HCT116 (cell line): ENCODE data around the gene TMEM168. TPM values are rescaled to one million over a fixed set of nuclear protein-coding genes. Genes with fewer than 3 reads are reported as not detected.

Source experiments
- ATAC-seq: fragments of 200-7000 bp; cut with Tn5 transposase; 2 replicates; pipeline ENCODE4 v1.9.1; 2020; ENCODE audit warnings: mild to moderate bottlenecking, moderate library complexity
- BruUV-seq: library from RNA; stranded (reverse); fragments of 400-500 nt; replicated peaks from 2 replicates; lab custom pipeline; 2021; lab: Mats Ljungman, UMichigan
- CTCF ChIA-PET: fragments of 300-600 bp; sonication (Branson Sonifier 250); formaldehyde crosslinking; loops from one replicate; lab custom pipeline; 2021; ENCODE audit warnings: antibody characterized with exemption; lab: Charles Lee
- POLR2A ChIA-PET: fragments of 300-600, 350-600 bp; sonication (Branson Sonifier 250); formaldehyde crosslinking; loops from one replicate; lab custom pipeline; 2021; ENCODE audit warnings: antibody characterized with exemption; lab: Charles Lee
- RAD21 ChIA-PET, 2 experiments: fragments of 300-600 bp; sonication (Branson Sonifier 250); formaldehyde crosslinking; loops; one replicate each; lab custom pipeline; 2023; ENCODE audit warnings: low total read pairs in 2 of 2; ENCODE audit not compliant: uncharacterized antibody in 2 of 2, unreplicated experiment in 2 of 2, low non-redundant PET in 1 of 2; lab: Charles Lee
- DNase-seq: peaks from one replicate; pipeline ENCODE4 v3.0.0-alpha.2; 2010; ENCODE audit warnings: low read depth, low spot score
- H2AFZ ChIP-seq: fragments of 200-600 bp; shearing (Covaris generic), sonication (generic); 2 replicates; pipeline ENCODE4 v1.6.1; 2017; ENCODE audit warnings: low read depth, mixed run types, mixed read lengths, antibody characterized with exemption, low read length; ENCODE audit not compliant: poor library complexity, severe bottlenecking
- H3K27ac ChIP-seq: 2 replicates; pipeline ENCODE4 v1.5.1; 2012; ENCODE audit warnings: low read depth, low read length
- H3K27me3 ChIP-seq: fragments of 200-600 bp; sonication (generic); 2 replicates; pipeline ENCODE4 v1.6.1; 2016; ENCODE audit warnings: mixed run types, low read length, mixed read lengths; ENCODE audit not compliant: insufficient read depth
- H3K36me3 ChIP-seq, 2 experiments: fragments of 200-500 bp in 1 of 2; fragments of 200-600 bp in 1 of 2; sonication (Bioruptor generic) in 1 of 2; sonication (generic) in 1 of 2; 2 replicates each; pipeline versions ENCODE4 v1.5.1 to v1.6.1; 2014 to 2016; ENCODE audit warnings: low read length in 2 of 2, inconsistent platforms in 1 of 2, mixed read lengths in 1 of 2, mixed run types in 1 of 2; ENCODE audit not compliant: insufficient read depth in 2 of 2, control insufficient read depth in 1 of 2
- H3K4me1 ChIP-seq, 2 experiments: fragments of 200-600 bp in 1 of 2; sonication (generic) in 1 of 2; 2 replicates each; pipeline versions ENCODE4 v1.5.1 to v1.6.1; 2012 to 2017; ENCODE audit warnings: low read length in 2 of 2, inconsistent platforms in 1 of 2, mild to moderate bottlenecking in 1 of 2, mixed read lengths in 1 of 2, mixed run types in 1 of 2, moderate library complexity in 1 of 2; ENCODE audit not compliant: insufficient read depth in 2 of 2, control insufficient read depth in 1 of 2
- H3K4me2 ChIP-seq: fragments of 200-600 bp; sonication (generic); 2 replicates; pipeline ENCODE4 v1.6.1; 2017; ENCODE audit warnings: mixed run types, low read length, mixed read lengths
- H3K4me3 ChIP-seq, 2 experiments: fragments of 200-600 bp in 1 of 2; sonication (generic) in 1 of 2; replicated peaks in 1 of 2; 2 replicates each; pipeline ENCODE4 v1.5.1; 2011 to 2016; ENCODE audit warnings: low read length in 2 of 2, control low read depth in 1 of 2, low read depth in 1 of 2, mild to moderate bottlenecking in 1 of 2, mixed read lengths in 1 of 2, mixed run types in 1 of 2
- H3K79me2 ChIP-seq: fragments of 200-600 bp; sonication (generic); 2 replicates; pipeline ENCODE4 v1.6.1; 2017; ENCODE audit warnings: mild to moderate bottlenecking, mixed run types, low read length, moderate library complexity, mixed read lengths; ENCODE audit not compliant: insufficient read depth
- H3K9ac ChIP-seq: fragments of 200-600 bp; sonication (generic); 2 replicates; pipeline ENCODE4 v1.6.1; 2016; ENCODE audit warnings: low read length, mixed read lengths
- H3K9me2 ChIP-seq: fragments of 200-600 bp; sonication (generic), shearing (Covaris generic); 2 replicates; pipeline ENCODE4 v1.6.1; 2017; ENCODE audit warnings: mixed run types, mild to moderate bottlenecking, moderate library complexity; ENCODE audit not compliant: insufficient read depth
- H3K9me3 ChIP-seq, 2 experiments: fragments of 200-500 bp in 1 of 2; fragments of 200-600 bp in 1 of 2; sonication (Bioruptor generic) in 1 of 2; sonication (generic) in 1 of 2; 2 replicates each; pipeline ENCODE4 v1.6.1; 2014 to 2017; ENCODE audit warnings: low read length in 2 of 2, mixed read lengths in 2 of 2, inconsistent platforms in 1 of 2, low read depth in 1 of 2, mild to moderate bottlenecking in 1 of 2, mixed run types in 1 of 2, moderate library complexity in 1 of 2; ENCODE audit not compliant: control insufficient read depth in 1 of 2, insufficient read depth in 1 of 2
- H4K20me1 ChIP-seq: fragments of 200-600 bp; sonication (generic), shearing (Covaris generic); 2 replicates; pipeline ENCODE4 v1.6.1; 2017; ENCODE audit warnings: mixed run types, mild to moderate bottlenecking, moderate library complexity; ENCODE audit not compliant: insufficient read depth
- CBX3 ChIP-seq: IDR thresholded peaks from 2 replicates; pipeline ENCODE4 v1.6.1; 2012; ENCODE audit warnings: low read depth
- CTCF ChIP-seq, 3 experiments: fragments of 200-600 bp in 1 of 3; sonication (generic) in 1 of 3; IDR thresholded peaks in 2 of 3; conservative IDR thresholded peaks in 1 of 3; 2 replicates each; pipeline ENCODE4 v1.5.1; 2012 to 2017; ENCODE audit warnings: low read depth in 2 of 3, low read length in 2 of 3, antibody characterized with exemption in 1 of 3, borderline replicate concordance in 1 of 3, control low read depth in 1 of 3, mild to moderate bottlenecking in 1 of 3, mixed read lengths in 1 of 3, mixed run types in 1 of 3, moderate library complexity in 1 of 3; ENCODE audit not compliant: insufficient read depth in 1 of 3
- EZH2 ChIP-seq: fragments of 200-600 bp; sonication (generic); IDR thresholded peaks from 2 replicates; pipeline ENCODE4 v1.6.1; 2017; ENCODE audit warnings: antibody characterized with exemption, mixed run types
- EZH2phosphoT487 ChIP-seq: fragments of 200-600 bp; IDR thresholded peaks from 2 replicates; pipeline ENCODE4 v1.6.1; 2018; ENCODE audit warnings: antibody characterized with exemption, borderline replicate concordance
- FOSL1 ChIP-seq: IDR thresholded peaks from 2 replicates; pipeline ENCODE4 v1.6.1; 2012; ENCODE audit warnings: low read depth
- JUND ChIP-seq: IDR thresholded peaks from 2 replicates; pipeline ENCODE4 v1.6.1; 2012
- POLR2A ChIP-seq: IDR thresholded peaks from 2 replicates; pipeline ENCODE4 v1.7.0; 2011; ENCODE audit warnings: borderline replicate concordance; ENCODE audit not compliant: insufficient read depth, insufficient read length; ENCODE audit errors: extremely low read depth
- REST ChIP-seq: IDR thresholded peaks from 2 replicates; pipeline ENCODE4 v1.6.1; 2012; ENCODE audit warnings: low read depth
- SIN3A ChIP-seq: IDR thresholded peaks from 2 replicates; pipeline ENCODE4 v1.6.1; 2012; ENCODE audit warnings: low read depth
- SP1 ChIP-seq: IDR thresholded peaks from 2 replicates; pipeline ENCODE4 v1.6.1; 2012; ENCODE audit warnings: low read depth
- SRF ChIP-seq: IDR thresholded peaks from 2 replicates; pipeline ENCODE4 v1.6.1; 2012; ENCODE audit warnings: low read depth
- TCF7L2 ChIP-seq: IDR thresholded peaks from 2 replicates; pipeline ENCODE4 v1.7.0; 2011; ENCODE audit warnings: borderline replicate concordance, inconsistent platforms; ENCODE audit not compliant: insufficient read depth, insufficient read length; ENCODE audit errors: extremely low read depth
- ZBTB33 ChIP-seq: IDR thresholded peaks from 2 replicates; pipeline ENCODE4 v1.6.1; 2011; ENCODE audit warnings: mild to moderate bottlenecking, low read length, moderate library complexity; ENCODE audit not compliant: insufficient replicate concordance; ENCODE audit errors: extremely low read depth
- ZNF274 ChIP-seq: fragments of 200-500 bp; sonication (Bioruptor generic); IDR thresholded peaks from 2 replicates; pipeline ENCODE4 v1.6.1; 2014; ENCODE audit warnings: mild to moderate bottlenecking, low read depth, low read length, inconsistent platforms
- intact Hi-C: fragments of 100-400 bp; cut with micrococcal nuclease; formaldehyde crosslinking; loops from 2 replicates; pipeline ENCODE4 v1.10.0; 2022
- total RNA-seq: library from RNA; stranded (reverse); gene quantifications from one replicate; pipeline ENCODE4 v1.2.1, GENCODE V29; 2021; ENCODE audit not compliant: unreplicated experiment

TMEM168 gene
- total RNA-seq, 1 experiment from 2014 or later = 16.5 TPM

- ChIA-PET POLR2A (no interaction called here), RAD21 (no interaction called here), CTCF (no interaction called here)
- no peak overlapping the region for H3K27ac ChIP-seq
- no peak overlapping the region for H2AFZ ChIP-seq
- intact Hi-C loops = no loop called here
- no peak overlapping the region for H3K4me3 ChIP-seq
- H3K9me2 ChIP-seq = no peaks in the 10 kb centered on the region
- no peak overlapping the region for H3K9ac ChIP-seq
- no TSS peak for BruUV-seq
- no peaks in the 10 kb centered on the region for H3K79me2 ChIP-seq
- H3K4me1 ChIP-seq = no peaks in the 10 kb centered on the region
- H3K4me2 ChIP-seq = no peak overlapping the region
- no peaks in the 10 kb centered on the region for H3K9me3 ChIP-seq
- H3K27me3 ChIP-seq = no peaks in the 10 kb centered on the region
- H4K20me1 ChIP-seq = no peaks in the 10 kb centered on the region; the same call in 1 of the 2 replicates
- no peak for TF ChIP-seq JUND
- no peak for TF ChIP-seq SP1
- no peak for TF ChIP-seq FOSL1
- TF ChIP-seq, all 23 proteins: peak for 0
- no peaks in the 10 kb centered on the region for H3K36me3 ChIP-seq
- ATAC-seq (no peak), DNase-seq (no peak)
These were observed 20.1 kb downstream of the TMEM168 start for GRCh38 chr7:112770051-112770450.

- Histone ChIP-seq H3K9me2 (no peaks in the 10 kb centered on the region), H3K4me1 (no peaks in the 10 kb centered on the region), H3K27ac (no peak overlapping the region), H3K9me3 (no peaks in the 10 kb centered on the region), H2AFZ (no peak overlapping the region), H4K20me1 (no peaks in the 10 kb centered on the region; the same call in 1 of the 2 replicates), H3K79me2 (no peaks in the 10 kb centered on the region), H3K9ac (no peak overlapping the region), H3K4me2 (no peak overlapping the region), H3K27me3 (no peaks in the 10 kb centered on the region), H3K4me3 (no peak overlapping the region), H3K36me3 (no peaks in the 10 kb centered on the region)
- ChIA-PET RAD21 (no interaction called here), CTCF (no interaction called here), POLR2A (no interaction called here)
- ATAC-seq (no peak), DNase-seq (no peak)
- no TSS peak for BruUV-seq
- intact Hi-C loops = no loop called here
- TF ChIP-seq ZBTB33 (no peak), JUND (no peak), POLR2A (no peak), FOSL1 (no peak), REST (no peak), SIN3A (no peak), SRF (no peak), CTCF (IDR thresholded peaks at IDR 0.05 in 2 of 3, conservative IDR thresholded peaks at IDR 0.05 in 1 of 3; ENCODE audit: borderline replicate concordance in 1 of 3, insufficient read depth in 1 of 3, low read depth in 2 of 3, low read length in 2 of 3) (no peak), EZH2 (no peak), TCF7L2 (no peak), EZH2phosphoT487 (no peak), CBX3 (no peak), ZNF274 (no peak)
These were observed 25.1 kb downstream of the TMEM168 start for GRCh38 chr7:112765105-112765504.
